H1 (cell line): ENCODE measurements around the gene IRF9. TPM values are rescaled to one million over a fixed set of nuclear protein-coding genes. Genes with fewer than 3 reads are reported as not detected.

Experiments used
- ASH2L ChIP-seq: fragments of 200-600, 300-600 bp; sonication (generic); IDR thresholded peaks from one replicate; pipeline ENCODE4 v1.7.1; 2017; ENCODE audit warnings: low read length
- BRCA1 ChIP-seq: IDR thresholded peaks from 2 replicates; pipeline ENCODE4 v1.6.1; 2012; ENCODE audit warnings: low read depth, low read length, improper control_type of control experiment
- CBX8 ChIP-seq: fragments of 300-800, 300-1000 bp; sonication (generic); IDR thresholded peaks from 2 replicates; pipeline ENCODE4 v1.7.1; 2016; ENCODE audit warnings: low read depth, low read length, borderline replicate concordance
- CREB1 ChIP-seq: IDR thresholded peaks from 2 replicates; pipeline ENCODE4 v1.6.1; 2012; ENCODE audit warnings: inconsistent platforms
- CTBP2 ChIP-seq: IDR thresholded peaks from 2 replicates; pipeline ENCODE4 v1.7.0; 2011; ENCODE audit warnings: borderline replicate concordance, mild to moderate bottlenecking, moderate library complexity, mixed read lengths, low read length; ENCODE audit not compliant: insufficient read depth, insufficient read length
- EZH2 ChIP-seq: fragments of 200-600 bp; sonication (generic); IDR thresholded peaks from 2 replicates; pipeline ENCODE4 v1.7.1; 2012; ENCODE audit warnings: low read depth, mild to moderate bottlenecking, moderate library complexity, low read length, inconsistent platforms; ENCODE audit not compliant: severe bottlenecking
- HDAC2 ChIP-seq, 2 experiments: fragments of 300-600 bp in 1 of 2; sonication (generic) in 1 of 2; IDR thresholded peaks; 2 replicates each; pipeline ENCODE4 v1.6.1; 2011 to 2012; ENCODE audit warnings: low read depth in 2 of 2, low read length in 2 of 2, mild to moderate bottlenecking in 2 of 2, moderate library complexity in 2 of 2, borderline replicate concordance in 1 of 2, inconsistent platforms in 1 of 2
- KDM1A ChIP-seq: fragments of 200-600, 300-600 bp; sonication (generic); IDR thresholded peaks from 2 replicates; pipeline ENCODE4 v1.7.1; 2016; ENCODE audit warnings: mild to moderate bottlenecking, low read length, borderline replicate concordance
- KDM4A ChIP-seq: IDR thresholded peaks from one replicate; pipeline ENCODE4 v1.7.1; 2012; ENCODE audit warnings: low read depth, mild to moderate bottlenecking, moderate library complexity, low read length, inconsistent platforms; ENCODE audit not compliant: severe bottlenecking
- NRF1 ChIP-seq: IDR thresholded peaks from 2 replicates; pipeline ENCODE4 v1.6.1; 2011; ENCODE audit warnings: mild to moderate bottlenecking, low read depth, low read length, improper control_type of control experiment
- POLR2A ChIP-seq, 2 experiments: IDR thresholded peaks; 1 replicate in 1 of 2; 2 replicates in 1 of 2; pipeline ENCODE4 v1.6.1; 2011; ENCODE audit warnings: low read depth in 2 of 2, low read length in 2 of 2, mild to moderate bottlenecking in 2 of 2; ENCODE audit errors: control extremely low read depth in 1 of 2
- POU5F1 ChIP-seq: IDR thresholded peaks from 2 replicates; pipeline ENCODE4 v1.6.1; 2011; ENCODE audit warnings: low read depth, mild to moderate bottlenecking, low read length, moderate library complexity
- RBBP5 ChIP-seq: IDR thresholded peaks from 2 replicates; pipeline ENCODE4 v1.7.1; 2012; ENCODE audit warnings: low read depth, mild to moderate bottlenecking, inconsistent platforms, low read length, moderate library complexity, borderline replicate concordance
- SIN3A ChIP-seq, 2 experiments: IDR thresholded peaks in 1 of 2; conservative IDR thresholded peaks in 1 of 2; 2 replicates each; pipeline ENCODE4 v1.6.1; 2011 to 2012; ENCODE audit warnings: low read length in 2 of 2, improper control_type of control experiment in 1 of 2, low read depth in 1 of 2, mild to moderate bottlenecking in 1 of 2
- SP1 ChIP-seq: IDR thresholded peaks from 2 replicates; pipeline ENCODE4 v1.6.1; 2011; ENCODE audit warnings: low read depth, low read length
- SRF ChIP-seq: IDR thresholded peaks from 2 replicates; pipeline ENCODE4 v1.6.1; 2011; ENCODE audit warnings: mild to moderate bottlenecking, low read depth, low read length, moderate library complexity
- SUZ12 ChIP-seq: fragments of 200-600 bp; sonication (generic); IDR thresholded peaks from 2 replicates; pipeline ENCODE4 v1.6.1; 2012; ENCODE audit warnings: mild to moderate bottlenecking, inconsistent platforms, low read length, moderate library complexity, mixed read lengths
- TAF1 ChIP-seq: IDR thresholded peaks from 2 replicates; pipeline ENCODE4 v1.6.1; 2011; ENCODE audit warnings: mild to moderate bottlenecking, low read depth, low read length
- ZNF274 ChIP-seq: IDR thresholded peaks from 2 replicates; pipeline ENCODE4 v1.7.0; 2012; ENCODE audit warnings: low read length, borderline replicate concordance; ENCODE audit errors: extremely low read depth
- polyA plus RNA-seq, 7 experiments: library from polyadenylated mRNA; depleted of rRNA in 3 of 7; stranded (reverse) in 5 of 7; unstranded in 2 of 7; fragments of >200 nt in 5 of 7; fragments of 200-250 nt in 2 of 7; gene quantifications; 1 replicate in 5 of 7; 2 replicates in 1 of 7; 4 replicates in 1 of 7; pipeline versions ENCODE4 v1.2.1 to v1.2.3, GENCODE V29; 2011 to 2013; ENCODE audit warnings: missing spikeins in 2 of 7, mixed read lengths in 2 of 7
- total RNA-seq: library from RNA; stranded (reverse); fragmentation: NEBNext Ultra II Directional; extraction: Animal tissue kit (Norgen Biotek cat#: 25700); gene quantifications from 2 replicates; pipeline ENCODE4 v1.2.1, GENCODE V29; 2021
- TF ChIP-seq, protein P1 (sequence below): IDR thresholded peaks from 2 replicates; pipeline ENCODE4 v1.6.1; 2012; ENCODE audit warnings: low read length, inconsistent platforms
- TF ChIP-seq, protein P2 (sequence below): IDR thresholded peaks from 2 replicates; pipeline ENCODE4 v1.6.1; 2011; ENCODE audit warnings: low read depth, mild to moderate bottlenecking, low read length; ENCODE audit not compliant: insufficient read depth

Gene IRF9
- total and polyA plus RNA-seq, 2 of the 8 experiments (the other 6 are each of a cell fraction or from before 2014, with no cell fraction given) = 11.4 to 13.2 TPM

GRCh38 chr14:24195186-24196070, 34.4 kb downstream of the IRF9 start, which contains the start of gene TM9SF1 (continued):
- TF ChIP-seq KDM4A (peak; percentile 35), CREB1 (peak; percentile 81), EZH2 (no peak), RBBP5 (no peak; the same call in 1 of the 2 replicates), ASH2L (peak; percentile 94), CBX8 (no peak), POLR2A (IDR thresholded peaks at IDR 0.05; ENCODE audit: control extremely low read depth in 1 of 2, low read depth in 2 of 2, low read length in 2 of 2) (peak; percentile 7 to 61; a peak in 2 of 3 replicates), ZNF274 (no peak), SRF (no peak), SIN3A (conservative IDR thresholded peaks at IDR 0.05 in 1 of 2, IDR thresholded peaks at IDR 0.05 in 1 of 2; ENCODE audit: low read depth in 1 of 2, low read length in 2 of 2) (peak; percentile 56 to 62; a peak in 2 of 4 replicates), POU5F1 (no peak), HDAC2 (IDR thresholded peaks at IDR 0.05; ENCODE audit: borderline replicate concordance in 1 of 2, low read depth in 2 of 2, low read length in 2 of 2) (no peak; a peak in 1 of 4 replicates), CTBP2 (no peak), SP1 (no peak), BRCA1 (no peak), NRF1 (no peak), TAF1 (peak; percentile 83; the same call in 1 of the 2 replicates), SUZ12 (no peak), KDM1A (peak; percentile 51; the same call in 1 of the 2 replicates)
- TF ChIP-seq, protein P1, sequence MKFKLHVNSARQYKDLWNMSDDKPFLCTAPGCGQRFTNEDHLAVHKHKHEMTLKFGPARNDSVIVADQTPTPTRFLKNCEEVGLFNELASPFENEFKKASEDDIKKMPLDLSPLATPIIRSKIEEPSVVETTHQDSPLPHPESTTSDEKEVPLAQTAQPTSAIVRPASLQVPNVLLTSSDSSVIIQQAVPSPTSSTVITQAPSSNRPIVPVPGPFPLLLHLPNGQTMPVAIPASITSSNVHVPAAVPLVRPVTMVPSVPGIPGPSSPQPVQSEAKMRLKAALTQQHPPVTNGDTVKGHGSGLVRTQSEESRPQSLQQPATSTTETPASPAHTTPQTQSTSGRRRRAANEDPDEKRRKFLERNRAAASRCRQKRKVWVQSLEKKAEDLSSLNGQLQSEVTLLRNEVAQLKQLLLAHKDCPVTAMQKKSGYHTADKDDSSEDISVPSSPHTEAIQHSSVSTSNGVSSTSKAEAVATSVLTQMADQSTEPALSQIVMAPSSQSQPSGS = no peak
- TF ChIP-seq, protein P2, sequence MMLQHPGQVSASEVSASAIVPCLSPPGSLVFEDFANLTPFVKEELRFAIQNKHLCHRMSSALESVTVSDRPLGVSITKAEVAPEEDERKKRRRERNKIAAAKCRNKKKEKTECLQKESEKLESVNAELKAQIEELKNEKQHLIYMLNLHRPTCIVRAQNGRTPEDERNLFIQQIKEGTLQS = no peak
